Thymus (tissue), 11 donors: ENCODE data around the gene GNG13. TPM values are rescaled to one million over a fixed set of nuclear protein-coding genes. Genes with fewer than 3 reads are reported as not detected.

Experiments used
- DNase-seq, 9 donors: peaks; one replicate each; pipeline ENCODE4 v3.0.0-alpha.2; 2013; ENCODE audit warnings: low spot score in 9 of 9, low read depth in 6 of 9, missing footprints in 1 of 9
- H3K27ac ChIP-seq, 2 donors: one replicate each; pipeline ENCODE4 v1.5.1; 2013; ENCODE audit warnings: control low read depth in 1 of 2, low read depth in 1 of 2, low read length in 1 of 2, mild to moderate bottlenecking in 1 of 2, moderate library complexity in 1 of 2
- H3K27me3 ChIP-seq, 2 donors: one replicate each; pipeline ENCODE4 v1.5.1; 2013; ENCODE audit warnings: low read length in 1 of 2; ENCODE audit not compliant: control insufficient read depth in 2 of 2, insufficient read depth in 1 of 2
- H3K36me3 ChIP-seq, 2 donors: one replicate each; pipeline ENCODE4 v1.5.1; 2013; ENCODE audit warnings: low read length in 1 of 2, mild to moderate bottlenecking in 1 of 2, moderate library complexity in 1 of 2; ENCODE audit not compliant: control insufficient read depth in 2 of 2, insufficient read depth in 2 of 2
- H3K4me1 ChIP-seq, 2 donors: one replicate each; pipeline ENCODE4 v1.5.1; 2013; ENCODE audit warnings: low read length in 2 of 2; ENCODE audit not compliant: control insufficient read depth in 2 of 2, insufficient read depth in 2 of 2
- H3K4me3 ChIP-seq, 2 donors: one replicate each; pipeline ENCODE4 v1.5.1; 2013; ENCODE audit warnings: low read length in 2 of 2, control low read depth in 1 of 2, mild to moderate bottlenecking in 1 of 2
- H3K9me3 ChIP-seq, 2 donors: one replicate each; pipeline ENCODE4 v1.5.1; 2013; ENCODE audit warnings: low read length in 1 of 2, mild to moderate bottlenecking in 1 of 2; ENCODE audit not compliant: control insufficient read depth in 2 of 2, insufficient read depth in 1 of 2
- WGBS: extraction: QIAGEN DNeasy Blood & Tissue Kit; methylation state at CpG from one replicate; pipeline ENCODE4 v1.1.7; 2013; 5-methylcytosine and 5-hydroxymethylcytosine counted together
- polyA plus RNA-seq: library from polyadenylated mRNA; stranded (reverse); fragments of 200-250 nt; gene quantifications from one replicate; pipeline ENCODE4 v1.2.3, GENCODE V29; 2013
- total RNA-seq: library from RNA; stranded (reverse); fragments of 120-200 nt; gene quantifications from one replicate; pipeline ENCODE4 v1.2.4, GENCODE V29; 2013
- donor health status: healthy.

The GNG13 gene
- total and polyA plus RNA-seq, 2 donors, result 0.55 TPM; not detected in 1

DNA sequence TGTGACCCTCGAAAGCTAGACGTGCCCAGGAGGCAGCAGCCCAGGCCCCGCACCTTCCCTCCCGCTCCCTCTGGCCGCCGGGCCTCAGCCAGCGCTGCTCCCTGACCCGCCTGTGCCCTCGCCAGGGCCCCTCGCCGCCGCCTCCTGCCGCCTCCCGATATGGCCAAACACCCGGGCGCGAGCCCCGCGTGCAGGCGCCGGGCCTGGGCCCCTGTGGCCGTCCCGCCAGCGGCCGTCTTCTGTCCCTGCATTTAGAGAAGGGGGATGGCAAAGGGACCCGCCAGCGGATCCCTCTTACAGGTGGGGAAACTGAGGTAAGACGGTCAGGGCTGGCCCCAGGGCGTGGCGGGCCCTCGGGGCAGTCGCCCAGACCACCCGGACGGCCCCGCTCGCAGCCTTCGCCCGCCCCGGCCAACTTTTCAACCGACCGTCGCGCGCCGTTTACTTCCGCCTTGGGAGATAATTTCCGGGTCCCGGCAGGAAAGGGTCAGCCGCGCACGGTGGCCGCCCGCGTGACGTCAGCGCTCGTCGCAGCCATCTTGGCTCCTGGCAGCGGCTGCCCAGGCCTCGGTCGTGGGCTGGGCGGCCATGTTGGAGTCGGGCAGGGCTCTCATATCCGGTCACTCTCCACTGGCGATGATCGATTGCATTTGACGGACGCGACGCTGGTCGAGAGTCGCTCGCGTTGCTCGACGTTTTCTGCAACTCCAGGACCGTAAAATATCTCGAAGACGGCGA, 7.0 kb upstream of the GNG13 start:
- Histone ChIP-seq H3K9me3 (peaks cover 6 to 19% of the 10 kb centered on the region in 2 donors), H3K4me3 (peak overlapping the region; percentile 73 to 88), H3K27ac (peak overlapping the region; percentile 90 to 91), H3K27me3 (peaks cover 10 to 47% of the 10 kb centered on the region in 2 donors), H3K4me1 (peaks cover 20 to 48% of the 10 kb centered on the region in 2 donors), H3K36me3 (no peaks in the 10 kb centered on the region)
- peak; percentile 49 to 85 (median 72) for DNase-seq
- 9% methylated on average over 80 of the region's 80 CpGs for WGBS

GRCh38 chr16:805474-805873, 4.9 kb upstream of the GNG13 start:
- no peaks in the 10 kb centered on the region for H3K36me3 ChIP-seq
- peaks cover 2 to 19% of the 10 kb centered on the region in 2 donors for H3K9me3 ChIP-seq
- no peak for DNase-seq
- no peak overlapping the region for H3K4me3 ChIP-seq
- peaks cover 12 to 47% of the 10 kb centered on the region in 2 donors for H3K27me3 ChIP-seq
- H3K27ac ChIP-seq, result no peak overlapping the region
- peaks cover 28 to 68% of the 10 kb centered on the region in 2 donors for H3K4me1 ChIP-seq
- WGBS, result 90% methylated on average over 17 of the region's 17 CpGs

GRCh38 chr16:804193-805048, 3.9 kb upstream of the GNG13 start:
- Histone ChIP-seq H3K4me3 (no peak overlapping the region), H3K27me3 (peaks cover 22 to 50% of the 10 kb centered on the region in 2 donors), H3K4me1 (peaks cover 33 to 68% of the 10 kb centered on the region in 2 donors), H3K36me3 (no peaks in the 10 kb centered on the region), H3K27ac (peak overlapping the region; percentile 46 to 94), H3K9me3 (peaks cover 0 to 17% of the 10 kb centered on the region in 2 donors)
- DNase-seq, result no peak
- 80% methylated on average over 33 of the region's 33 CpGs for WGBS

- peaks cover 28 to 50% of the 10 kb centered on the region in 2 donors for H3K27me3 ChIP-seq
These were observed 3.2 kb upstream of the GNG13 start for GRCh38 chr16:803754-804080.

DNA sequence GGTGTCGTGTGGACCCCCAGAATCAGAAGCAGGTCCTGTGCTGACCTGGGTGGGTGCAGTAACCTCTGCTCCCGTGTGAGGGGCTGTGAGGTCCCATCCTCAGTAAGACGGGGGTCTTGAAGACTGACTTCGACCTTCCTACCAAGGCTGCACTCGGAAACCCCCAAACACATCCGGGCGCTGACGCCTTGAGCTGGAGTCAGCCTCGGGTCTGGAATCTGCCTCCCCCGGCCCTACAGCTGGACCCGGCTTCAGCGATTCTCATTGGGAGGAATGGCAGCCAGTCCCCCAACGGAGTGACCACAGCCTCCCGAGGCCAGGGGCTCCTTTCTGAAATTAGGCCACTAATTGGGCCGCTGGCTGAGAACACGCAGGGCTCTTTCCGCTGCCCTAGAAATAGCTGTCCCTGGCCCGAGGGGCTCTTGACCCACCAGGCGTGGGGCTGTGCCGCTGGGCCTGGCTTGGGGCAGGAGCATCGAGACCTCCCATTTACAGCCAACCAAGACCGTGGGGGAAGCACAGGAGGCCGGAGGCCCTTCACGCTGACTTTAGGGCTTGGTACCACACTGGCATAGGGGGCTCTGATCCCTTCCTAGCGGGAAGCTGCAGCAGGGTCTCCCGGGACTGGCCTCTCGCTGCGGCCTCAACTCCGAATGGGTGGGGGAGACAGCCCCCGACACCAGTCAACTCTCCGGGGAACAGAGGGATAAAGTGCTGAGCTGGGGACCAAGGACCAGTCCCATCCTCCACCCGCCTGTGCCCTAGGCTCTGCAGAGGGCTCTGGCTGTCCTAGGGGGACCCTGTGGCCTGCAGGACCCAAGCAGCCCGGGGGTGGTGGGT, 2.6 kb upstream of the GNG13 start:
- H3K27ac ChIP-seq, result peak overlapping the region; percentile 84 to 94
- H3K4me3 ChIP-seq, result no peak overlapping the region
- 86% methylated on average over 33 of the region's 33 CpGs for WGBS
- H3K36me3 ChIP-seq, result peaks cover 0 to 3% of the 10 kb centered on the region in 2 donors
- H3K9me3 ChIP-seq, result peaks cover 0 to 13% of the 10 kb centered on the region in 2 donors
- H3K27me3 ChIP-seq, result peaks cover 28 to 53% of the 10 kb centered on the region in 2 donors
- DNase-seq, result no peak
- peaks cover 29 to 65% of the 10 kb centered on the region in 2 donors for H3K4me1 ChIP-seq

More at GRCh38 chr16:803754-804080, 3.2 kb upstream of the GNG13 start:
- Histone ChIP-seq H3K27ac (peak overlapping the region; percentile 84 to 94), H3K4me1 (peaks cover 33 to 68% of the 10 kb centered on the region in 2 donors), H3K36me3 (peaks cover 0 to 3% of the 10 kb centered on the region in 2 donors), H3K9me3 (peaks cover 0 to 13% of the 10 kb centered on the region in 2 donors), H3K4me3 (no peak overlapping the region)
- 47% methylated on average over 8 of the region's 8 CpGs for WGBS
- peak in 2 of 9 donors; percentile 43 to 67 for DNase-seq

DNA sequence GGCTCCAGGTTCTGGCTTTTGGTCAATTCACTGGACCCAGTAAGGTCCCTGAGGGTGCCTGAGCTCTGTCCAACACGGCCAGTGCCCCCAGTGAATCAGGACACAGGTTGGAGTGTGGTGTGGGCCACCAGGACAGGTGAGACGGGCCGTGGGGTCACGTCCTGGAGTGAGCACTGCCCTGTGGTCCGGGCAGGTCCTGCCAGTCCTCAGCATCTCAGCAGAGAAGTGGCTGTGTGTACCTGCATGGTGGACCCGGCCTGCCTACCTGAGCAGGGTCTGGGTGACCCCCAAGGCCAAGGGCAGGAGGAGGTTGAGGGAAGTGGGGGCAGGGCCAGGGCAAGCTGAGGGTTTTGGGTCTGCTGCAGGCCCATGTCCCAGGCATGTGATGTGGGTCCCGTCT, 1.9 kb upstream of the GNG13 start:
- H3K27ac ChIP-seq, result peak overlapping the region in 1 of 2 donors; percentile 94
- WGBS, result 85% methylated on average over 7 of the region's 7 CpGs

DNA sequence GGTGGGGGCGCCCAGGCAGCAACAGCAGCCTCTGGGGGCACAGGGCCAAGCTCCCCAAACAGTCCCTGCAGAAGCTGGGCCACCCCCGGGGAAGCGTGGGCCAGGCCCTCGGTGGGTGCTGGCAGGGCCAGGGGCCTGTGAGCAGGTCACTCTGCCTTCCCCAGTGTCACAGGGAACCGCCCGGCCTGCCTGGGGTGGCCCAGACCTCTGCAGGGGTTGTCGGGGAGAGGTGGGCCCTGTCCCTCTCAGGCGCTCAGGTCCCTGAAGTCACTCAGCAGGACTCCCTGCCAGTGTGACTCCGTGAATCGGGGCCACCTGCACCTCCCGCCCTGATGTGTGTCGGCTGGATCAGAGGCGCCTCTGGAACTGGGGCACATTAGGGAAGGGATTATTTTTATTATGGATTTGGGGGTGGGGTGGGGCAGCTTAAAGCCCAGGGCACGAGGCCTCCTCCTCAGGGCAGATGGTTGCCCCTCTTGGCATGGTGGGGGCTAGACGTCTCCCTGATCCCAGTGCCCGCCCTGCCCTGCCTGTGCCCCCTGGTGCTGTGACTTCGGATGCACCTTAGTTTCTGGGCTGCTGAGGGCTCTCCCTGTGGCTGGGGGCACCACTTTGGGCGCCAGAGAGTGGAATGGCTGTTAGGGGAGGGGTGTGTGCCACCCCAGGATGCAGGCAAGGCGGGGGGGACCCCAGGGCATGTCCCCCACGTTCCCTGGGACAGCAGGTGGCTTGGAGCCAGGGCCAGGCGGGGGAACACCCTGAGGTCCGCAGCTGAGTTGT, 1.2 kb upstream of the GNG13 start:
- peaks cover 28 to 53% of the 10 kb centered on the region in 2 donors for H3K27me3 ChIP-seq
- H3K27ac ChIP-seq, result peak overlapping the region in 1 of 2 donors; percentile 94
- peaks cover 29 to 60% of the 10 kb centered on the region in 2 donors for H3K4me1 ChIP-seq
- H3K9me3 ChIP-seq, result peaks cover 3 to 9% of the 10 kb centered on the region in 2 donors
- DNase-seq, result no peak
- H3K36me3 ChIP-seq, result peaks cover 2 to 16% of the 10 kb centered on the region in 2 donors
- 71% methylated on average over 22 of the region's 22 CpGs for WGBS
- H3K4me3 ChIP-seq, result no peak overlapping the region

More for the DNA sequence above, 1.9 kb upstream of the GNG13 start:
- no peak overlapping the region for H3K4me3 ChIP-seq
- H3K36me3 ChIP-seq, result peaks cover 0 to 9% of the 10 kb centered on the region in 2 donors
- DNase-seq, result no peak
- H3K4me1 ChIP-seq, result peaks cover 29 to 61% of the 10 kb centered on the region in 2 donors
- peaks cover 28 to 53% of the 10 kb centered on the region in 2 donors for H3K27me3 ChIP-seq
- H3K9me3 ChIP-seq, result peaks cover 3 to 13% of the 10 kb centered on the region in 2 donors
